Lower lobe of right lung (tissue), 2 donors: ENCODE measurements around the gene SCN1B. TPM values are rescaled to one million over a fixed set of nuclear protein-coding genes. Genes with fewer than 3 reads are reported as not detected.
A peak's percentile ranks its signal among the peaks of the same experiment; 100 is the strongest.

Experiments
- ATAC-seq, 2 donors: fragments of 200-7000 bp; cut with Tn5 transposase; one replicate each; pipeline ENCODE4 v1.9.1; 2020 to 2022; ENCODE audit warnings: mild to moderate bottlenecking in 2 of 2, moderate library complexity in 2 of 2
- DNase-seq: peaks from one replicate; pipeline ENCODE4 v3.0.0-alpha.2; 2020
- H3K27ac ChIP-seq: fragments of 200-600 bp; one replicate; pipeline ENCODE4 v1.8.0; 2022
- H3K27me3 ChIP-seq: fragments of 200-600 bp; one replicate; pipeline ENCODE4 v1.8.0; 2022; ENCODE audit warnings: low read depth
- H3K36me3 ChIP-seq: fragments of 200-600 bp; one replicate; pipeline ENCODE4 v1.8.0; 2022; ENCODE audit warnings: mild to moderate bottlenecking
- H3K4me1 ChIP-seq: fragments of 200-600 bp; one replicate; pipeline ENCODE4 v1.8.0; 2022
- H3K4me3 ChIP-seq: fragments of 200-600 bp; one replicate; pipeline ENCODE4 v1.8.0; 2022; ENCODE audit warnings: mild to moderate bottlenecking
- H3K9me3 ChIP-seq: fragments of 200-600 bp; one replicate; pipeline ENCODE4 v1.8.0; 2022
- intact Hi-C: fragments of 100-400 bp; cut with DNase I; formaldehyde crosslinking; loops from one replicate; pipeline ENCODE4 v1.11.0; 2022
- long read RNA-seq: library from polyadenylated mRNA; unstranded; transcript quantifications from one replicate; pipeline ENCODE4 v2.0.0, GENCODE V29; 2021
- total RNA-seq: library from RNA; stranded (reverse); fragmentation: NEBNext Ultra II Directional; extraction: Animal tissue kit (Norgen Biotek cat#: 25700); gene quantifications from one replicate; pipeline ENCODE4 v1.2.1, GENCODE V29; 2021
- TF ChIP-seq, protein P1 (sequence below): fragments of 200-600 bp; IDR thresholded peaks from one replicate; pipeline ENCODE4 v1.8.0; 2022; ENCODE audit warnings: antibody characterized with exemption, mild to moderate bottlenecking
- donor health status: DM: no; HTN: yes; CAD: no; lungs with severe emphysema.

SCN1B gene
- 9.8 TPM for total RNA-seq
- long read RNA-seq, transcript SCN1B-201 (6 exons, 1,670 nt), result major isoform, 15 of 23 reads
- long read RNA-seq, partial matches to known transcripts, result 1 of 23 reads
- long read RNA-seq, other reads (novel, unspliced or antisense), result 6 of 23 reads

DNA sequence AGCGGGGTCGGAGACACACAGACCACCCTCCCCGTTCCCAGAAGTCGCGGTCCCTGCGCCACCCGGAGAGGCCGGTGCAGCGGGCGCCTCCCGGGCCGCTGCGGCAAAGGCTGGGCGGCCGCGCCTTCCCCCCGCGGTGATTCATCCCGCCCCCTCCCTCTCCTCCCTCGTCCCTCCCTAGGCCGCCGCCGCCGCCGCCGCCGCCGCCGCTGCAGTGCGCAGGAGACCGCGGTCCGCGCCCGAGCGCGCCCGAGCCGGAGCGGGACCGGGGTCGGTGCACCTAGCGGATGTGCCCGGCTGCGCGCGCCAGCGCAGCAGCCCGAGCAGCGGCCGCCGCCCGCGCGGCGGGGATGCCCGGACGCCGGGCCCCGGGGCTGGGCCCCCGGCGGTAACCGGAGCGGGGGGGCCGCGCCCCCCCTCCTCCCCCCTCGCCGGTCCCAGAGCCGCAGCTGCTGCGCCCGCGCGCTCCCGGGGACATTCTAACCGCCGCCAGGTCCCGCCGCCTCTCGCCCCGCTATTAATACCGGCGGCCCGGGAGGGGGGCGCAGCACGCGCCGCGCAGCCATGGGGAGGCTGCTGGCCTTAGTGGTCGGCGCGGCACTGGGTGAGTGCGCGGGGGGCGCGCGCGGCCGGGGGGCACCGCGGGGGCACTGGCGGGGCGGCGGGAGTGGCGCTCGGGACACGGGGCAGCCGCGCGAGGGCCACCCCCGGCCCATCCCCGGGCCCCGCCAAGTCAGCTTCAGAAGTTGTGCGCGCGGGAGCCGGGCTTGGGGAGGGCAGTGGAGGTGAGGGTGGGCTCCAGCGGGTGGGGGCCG, at the start of gene SCN1B:
TSS of gene SCN1B (plus strand) at position 214 of the 815 bp plus-strand sequence. CDS start at position 565, 351 bp downstream.
- Histone ChIP-seq H3K36me3 (peaks cover 36% of the 10 kb centered on the region), H3K4me3 (peak within 1 kb of the TSS; percentile 53), H3K27ac (no peak within 1 kb of the TSS), H3K9me3 (no peaks in the 10 kb centered on the region), H3K27me3 (no peaks in the 10 kb centered on the region), H3K4me1 (peaks cover 15% of the 10 kb centered on the region)
- TF ChIP-seq, protein P1, sequence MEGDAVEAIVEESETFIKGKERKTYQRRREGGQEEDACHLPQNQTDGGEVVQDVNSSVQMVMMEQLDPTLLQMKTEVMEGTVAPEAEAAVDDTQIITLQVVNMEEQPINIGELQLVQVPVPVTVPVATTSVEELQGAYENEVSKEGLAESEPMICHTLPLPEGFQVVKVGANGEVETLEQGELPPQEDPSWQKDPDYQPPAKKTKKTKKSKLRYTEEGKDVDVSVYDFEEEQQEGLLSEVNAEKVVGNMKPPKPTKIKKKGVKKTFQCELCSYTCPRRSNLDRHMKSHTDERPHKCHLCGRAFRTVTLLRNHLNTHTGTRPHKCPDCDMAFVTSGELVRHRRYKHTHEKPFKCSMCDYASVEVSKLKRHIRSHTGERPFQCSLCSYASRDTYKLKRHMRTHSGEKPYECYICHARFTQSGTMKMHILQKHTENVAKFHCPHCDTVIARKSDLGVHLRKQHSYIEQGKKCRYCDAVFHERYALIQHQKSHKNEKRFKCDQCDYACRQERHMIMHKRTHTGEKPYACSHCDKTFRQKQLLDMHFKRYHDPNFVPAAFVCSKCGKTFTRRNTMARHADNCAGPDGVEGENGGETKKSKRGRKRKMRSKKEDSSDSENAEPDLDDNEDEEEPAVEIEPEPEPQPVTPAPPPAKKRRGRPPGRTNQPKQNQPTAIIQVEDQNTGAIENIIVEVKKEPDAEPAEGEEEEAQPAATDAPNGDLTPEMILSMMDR, result no peak
- ATAC-seq, result peak; percentile 83 to 84
- no peak for DNase-seq
- intact Hi-C loops, result no loop called here

DNA sequence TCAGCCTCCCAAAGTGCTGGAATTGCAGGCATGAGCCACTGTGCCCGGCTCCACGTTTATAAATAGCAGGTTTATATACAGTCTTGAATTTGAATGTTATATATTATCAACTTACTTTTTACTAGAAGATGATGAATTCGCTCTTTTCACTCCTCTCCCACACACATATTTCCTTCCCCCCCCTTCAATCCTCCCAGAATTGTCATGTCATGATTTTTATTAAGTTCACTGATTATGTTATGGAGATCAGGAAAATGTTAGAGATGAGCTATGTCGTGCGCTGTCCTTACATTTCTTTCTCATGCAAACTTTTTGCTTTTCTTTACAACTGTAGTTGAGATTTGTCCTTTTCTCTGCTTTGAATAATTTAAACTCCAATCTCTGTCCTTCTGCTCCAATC, 48.0 kb upstream of the SCN1B start:
- H3K4me3 ChIP-seq, result no peak overlapping the region
- TF ChIP-seq, protein P1, result no peak
- no peaks in the 10 kb centered on the region for H3K27me3 ChIP-seq
- DNase-seq (no peak), ATAC-seq (no peak)
- peaks cover 17% of the 10 kb centered on the region for H3K4me1 ChIP-seq
- no peak overlapping the region for H3K27ac ChIP-seq
- H3K36me3 ChIP-seq, result no peaks in the 10 kb centered on the region
- H3K9me3 ChIP-seq, result no peaks in the 10 kb centered on the region
- intact Hi-C loops, result no loop called here

DNA sequence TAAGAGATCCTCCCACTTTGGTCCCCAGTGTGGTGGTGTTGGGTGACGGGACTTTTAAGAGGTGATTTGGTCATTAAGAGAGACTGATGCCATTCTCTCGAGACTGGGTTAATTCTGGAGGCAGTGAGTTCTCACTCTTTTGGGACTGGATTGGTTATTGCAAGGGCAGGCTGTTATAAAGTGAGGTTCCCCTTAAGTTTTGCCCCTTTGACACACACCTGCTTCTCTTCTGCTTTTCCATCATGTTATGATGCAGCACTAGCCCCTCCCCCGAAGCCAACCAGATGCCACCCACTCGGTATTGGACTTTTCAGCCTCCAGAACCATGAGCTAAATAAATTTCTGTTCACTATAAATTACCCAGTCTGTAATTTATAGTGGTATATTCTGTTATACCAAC, 46.5 kb upstream of the SCN1B start:
- TF ChIP-seq, protein P1, result no peak
- Histone ChIP-seq H3K36me3 (no peaks in the 10 kb centered on the region), H3K9me3 (no peaks in the 10 kb centered on the region), H3K4me1 (peaks cover 17% of the 10 kb centered on the region), H3K27me3 (no peaks in the 10 kb centered on the region), H3K27ac (no peak overlapping the region), H3K4me3 (no peak overlapping the region)
- ATAC-seq (no peak), DNase-seq (no peak)
- intact Hi-C loops, result no loop called here

DNA sequence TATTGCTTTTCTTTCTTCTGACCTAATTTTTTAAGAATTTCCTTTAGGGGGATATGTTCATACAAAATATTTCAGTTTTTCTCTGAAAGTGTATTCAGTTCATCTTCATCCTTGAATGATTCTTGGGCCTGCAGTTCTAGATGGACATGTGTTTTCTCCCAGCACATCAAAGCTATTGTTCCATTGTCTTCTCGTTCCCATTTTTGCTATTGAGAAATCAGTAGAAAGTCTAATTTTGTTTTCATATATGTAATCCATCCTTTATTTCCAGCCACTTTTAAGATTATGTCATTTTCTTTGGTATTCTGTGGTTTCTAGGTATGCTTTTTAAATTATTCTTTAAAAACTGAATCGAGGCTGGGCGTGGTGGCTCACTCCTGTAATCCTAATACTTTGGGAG, 46.0 kb upstream of the SCN1B start:
- Histone ChIP-seq H3K27me3 (no peaks in the 10 kb centered on the region), H3K4me1 (peaks cover 17% of the 10 kb centered on the region), H3K36me3 (no peaks in the 10 kb centered on the region), H3K4me3 (no peak overlapping the region), H3K9me3 (no peaks in the 10 kb centered on the region), H3K27ac (no peak overlapping the region)
- intact Hi-C loops, result no loop called here
- ATAC-seq, result no peak
- DNase-seq, result no peak
- TF ChIP-seq, protein P1, result no peak

DNA sequence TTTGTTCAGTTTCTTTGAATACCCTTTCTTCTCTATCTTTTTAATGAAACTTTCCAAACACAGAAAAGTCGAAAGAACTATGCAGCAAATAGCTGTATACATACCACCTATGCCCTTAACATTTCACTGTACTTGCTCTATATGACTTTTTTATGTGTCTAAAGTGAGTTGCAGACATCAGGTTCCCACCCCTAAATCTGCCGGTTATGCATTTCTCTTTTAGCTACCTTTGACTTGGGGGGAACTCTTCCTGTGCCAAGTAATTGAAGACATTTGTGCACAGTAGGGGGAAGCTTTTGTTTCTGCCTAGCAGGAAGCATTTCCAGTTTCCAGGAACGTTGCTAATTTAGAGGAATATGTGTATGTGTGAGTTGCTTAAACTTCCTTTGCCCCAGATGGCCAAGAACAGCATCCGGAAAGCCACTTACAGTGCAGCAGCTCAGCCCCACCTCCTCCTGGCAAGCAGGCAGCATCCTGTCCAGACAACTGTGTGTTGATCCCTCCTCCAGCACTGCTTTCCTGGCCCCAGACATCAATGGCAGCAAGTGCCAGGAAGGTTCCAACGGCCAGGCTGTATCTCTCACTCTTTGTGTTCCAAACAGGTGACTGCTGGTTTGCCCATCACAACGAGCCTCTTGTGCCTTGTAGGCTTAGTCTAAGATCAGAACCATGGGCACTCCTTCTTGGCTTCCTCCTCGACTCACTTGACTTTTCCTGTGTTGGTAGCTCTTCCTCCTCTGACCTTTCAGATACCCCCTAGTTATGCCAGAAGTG, 44.8 kb upstream of the SCN1B start:
- H3K4me3 ChIP-seq, result no peak overlapping the region
- peak overlapping the region; percentile 65 for H3K27ac ChIP-seq
- H3K4me1 ChIP-seq, result peaks cover 17% of the 10 kb centered on the region
- TF ChIP-seq, protein P1, result no peak
- peak; percentile 63 for DNase-seq
- intact Hi-C loops, result no loop called here
- H3K36me3 ChIP-seq, result no peaks in the 10 kb centered on the region
- H3K27me3 ChIP-seq, result no peaks in the 10 kb centered on the region
- no peaks in the 10 kb centered on the region for H3K9me3 ChIP-seq
- ATAC-seq, result peak; percentile 83 to 91
